K562 (cell line): Measurements from ENCODE around the gene PHF20. TPM values are rescaled to one million over a fixed set of nuclear protein-coding genes. Genes with fewer than 3 reads are reported as not detected.

Experiments used
- ZBTB49 ChIP-seq: sonication (generic); formaldehyde crosslinking; IDR thresholded peaks from 2 replicates; pipeline ENCODE4 v1.8.0; 2022; ENCODE audit warnings: missing genetic modification reagents, mild to moderate bottlenecking, borderline replicate concordance
- polyA plus RNA-seq, 8 experiments: library from polyadenylated mRNA; depleted of rRNA in 4 of 8; stranded (reverse) in 5 of 8; unstranded in 3 of 8; fragments of >200 nt; fragmentation: Nextera tagmentation in 2 of 8; fragmentation: Illumina TruSeq in 1 of 8; extraction: Ambion mirVana in 2 of 8; extraction: Trizol in 1 of 8; gene quantifications; 2 replicates each; pipeline versions ENCODE4 v1.2.1 to v1.2.3, GENCODE V29; 2011 to 2014; ENCODE audit warnings: inconsistent platforms in 1 of 8, missing spikeins in 1 of 8
- total RNA-seq, 7 experiments: library from RNA; depleted of rRNA in 6 of 7; stranded (reverse); fragments of >200 nt in 6 of 7; fragmentation: Illumina TruSeq in 2 of 7; extraction: Trizol in 2 of 7; gene quantifications; 2 replicates each; pipeline versions ENCODE4 v1.2.1 to v1.2.3, GENCODE V29; 2011 to 2021; ENCODE audit warnings: low replicate concordance in 1 of 7
- TF ChIP-seq, protein P1 (sequence below): sonication (generic); formaldehyde crosslinking; IDR thresholded peaks from 2 replicates; pipeline ENCODE4 v1.4.0; 2020; ENCODE audit warnings: mild to moderate bottlenecking, missing genetic modification reagents
- TF ChIP-seq, protein P2 (sequence below): fragments of 450-650 bp; IDR thresholded peaks from 2 replicates; pipeline ENCODE4 v1.6.1; 2016; ENCODE audit warnings: borderline replicate concordance

The PHF20 gene
- total and polyA plus RNA-seq, 9 of the 15 experiments (the other 6 are each of a cell fraction or from before 2014, with no cell fraction given): 49.9 to 196 (median 70.7) TPM

DNA sequence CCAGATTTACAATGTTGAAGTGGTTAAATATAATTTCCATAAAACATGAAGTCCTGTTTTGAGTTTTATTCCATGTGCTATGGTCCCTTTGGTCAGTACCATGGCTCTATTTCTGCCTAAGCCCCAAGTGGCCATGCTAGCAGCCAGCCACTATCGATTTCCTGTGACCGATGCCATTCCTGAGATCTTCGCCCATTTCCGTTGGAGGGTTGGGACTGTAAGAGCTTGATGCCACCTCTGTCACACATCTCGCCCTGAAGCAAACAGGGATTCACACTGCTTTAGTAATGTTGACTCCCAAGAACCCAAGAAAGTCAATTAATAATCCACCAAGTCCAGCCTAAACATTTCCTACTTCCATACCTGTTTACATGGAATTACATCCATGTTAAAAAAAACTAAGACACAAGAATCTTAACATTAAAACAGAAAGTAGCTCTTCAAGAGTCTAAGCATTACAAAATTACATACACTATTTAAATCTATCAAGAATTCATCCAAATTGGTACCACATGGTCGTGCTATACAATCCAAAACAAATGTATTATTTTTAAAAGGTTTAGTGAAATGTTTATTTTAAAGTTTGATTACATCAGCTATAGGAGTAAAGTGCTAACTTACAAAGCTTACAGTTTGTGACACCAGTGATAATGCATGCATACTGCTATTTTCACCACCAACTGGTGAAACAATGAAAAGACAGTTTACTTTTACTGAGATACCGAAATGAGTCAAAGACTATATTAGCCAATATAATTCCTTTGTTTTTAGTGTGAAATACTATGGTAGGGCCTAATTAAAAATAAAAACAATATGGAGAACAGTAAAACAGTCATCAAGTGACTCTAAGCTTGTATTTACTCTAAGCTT lies 32.3 kb upstream of the PHF20 start (continued):
- TF ChIP-seq, protein P1, sequence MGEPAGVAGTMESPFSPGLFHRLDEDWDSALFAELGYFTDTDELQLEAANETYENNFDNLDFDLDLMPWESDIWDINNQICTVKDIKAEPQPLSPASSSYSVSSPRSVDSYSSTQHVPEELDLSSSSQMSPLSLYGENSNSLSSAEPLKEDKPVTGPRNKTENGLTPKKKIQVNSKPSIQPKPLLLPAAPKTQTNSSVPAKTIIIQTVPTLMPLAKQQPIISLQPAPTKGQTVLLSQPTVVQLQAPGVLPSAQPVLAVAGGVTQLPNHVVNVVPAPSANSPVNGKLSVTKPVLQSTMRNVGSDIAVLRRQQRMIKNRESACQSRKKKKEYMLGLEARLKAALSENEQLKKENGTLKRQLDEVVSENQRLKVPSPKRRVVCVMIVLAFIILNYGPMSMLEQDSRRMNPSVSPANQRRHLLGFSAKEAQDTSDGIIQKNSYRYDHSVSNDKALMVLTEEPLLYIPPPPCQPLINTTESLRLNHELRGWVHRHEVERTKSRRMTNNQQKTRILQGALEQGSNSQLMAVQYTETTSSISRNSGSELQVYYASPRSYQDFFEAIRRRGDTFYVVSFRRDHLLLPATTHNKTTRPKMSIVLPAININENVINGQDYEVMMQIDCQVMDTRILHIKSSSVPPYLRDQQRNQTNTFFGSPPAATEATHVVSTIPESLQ (CRISPR knock-in tag): no peak
- no peak for TF ChIP-seq ZBTB49
- TF ChIP-seq, protein P2, sequence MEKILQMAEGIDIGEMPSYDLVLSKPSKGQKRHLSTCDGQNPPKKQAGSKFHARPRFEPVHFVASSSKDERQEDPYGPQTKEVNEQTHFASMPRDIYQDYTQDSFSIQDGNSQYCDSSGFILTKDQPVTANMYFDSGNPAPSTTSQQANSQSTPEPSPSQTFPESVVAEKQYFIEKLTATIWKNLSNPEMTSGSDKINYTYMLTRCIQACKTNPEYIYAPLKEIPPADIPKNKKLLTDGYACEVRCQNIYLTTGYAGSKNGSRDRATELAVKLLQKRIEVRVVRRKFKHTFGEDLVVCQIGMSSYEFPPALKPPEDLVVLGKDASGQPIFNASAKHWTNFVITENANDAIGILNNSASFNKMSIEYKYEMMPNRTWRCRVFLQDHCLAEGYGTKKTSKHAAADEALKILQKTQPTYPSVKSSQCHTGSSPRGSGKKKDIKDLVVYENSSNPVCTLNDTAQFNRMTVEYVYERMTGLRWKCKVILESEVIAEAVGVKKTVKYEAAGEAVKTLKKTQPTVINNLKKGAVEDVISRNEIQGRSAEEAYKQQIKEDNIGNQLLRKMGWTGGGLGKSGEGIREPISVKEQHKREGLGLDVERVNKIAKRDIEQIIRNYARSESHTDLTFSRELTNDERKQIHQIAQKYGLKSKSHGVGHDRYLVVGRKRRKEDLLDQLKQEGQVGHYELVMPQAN: no peak
- TF ChIP-seq, all 486 proteins: peak for 13
